Gastrocnemius medialis (tissue), 4 donors: ENCODE results near the gene IKZF3.

ENCODE experiments used
- POLR2A ChIP-seq, 2 donors: fragments of 450-650 bp; IDR thresholded peaks; one replicate each; pipeline ENCODE4 v1.6.1; 2017; ENCODE audit warnings: antibody characterized with exemption in 2 of 2, mild to moderate bottlenecking in 2 of 2, moderate library complexity in 2 of 2
- TF ChIP-seq, protein P1 (sequence below), 5 experiments: fragments of 450-650 bp in 3 of 5; fragments of 200-600 bp in 2 of 5; sonication (generic) in 2 of 5; IDR thresholded peaks in 4 of 5; conservative IDR thresholded peaks in 1 of 5; 1 replicate in 4 of 5; 2 replicates in 1 of 5; pipeline ENCODE4 v1.5.1; 2016 to 2019; ENCODE audit warnings: antibody characterized with exemption in 5 of 5, mild to moderate bottlenecking in 3 of 5, moderate library complexity in 3 of 5

DNA sequence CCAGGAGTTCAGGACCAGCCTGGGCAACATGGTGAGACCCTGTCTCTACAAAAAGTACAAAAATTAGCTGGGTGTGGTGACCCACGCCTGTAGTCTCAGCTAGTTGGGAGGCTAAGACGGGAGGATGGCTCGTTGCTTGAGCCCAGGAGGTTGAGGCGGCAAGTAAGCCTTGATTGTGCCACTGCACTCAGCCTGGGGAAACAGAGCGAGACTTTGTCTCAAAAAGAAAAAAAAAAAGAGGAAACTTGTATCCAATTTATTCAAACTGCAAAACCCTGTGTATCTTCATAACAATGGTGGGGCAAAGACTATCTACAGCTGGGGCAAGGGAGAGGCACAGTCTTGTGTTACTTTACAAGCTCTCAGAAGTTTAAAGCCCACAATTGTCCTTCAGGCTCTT lies 104.9 kb downstream of the IKZF3 start:
- TF ChIP-seq, protein P1, sequence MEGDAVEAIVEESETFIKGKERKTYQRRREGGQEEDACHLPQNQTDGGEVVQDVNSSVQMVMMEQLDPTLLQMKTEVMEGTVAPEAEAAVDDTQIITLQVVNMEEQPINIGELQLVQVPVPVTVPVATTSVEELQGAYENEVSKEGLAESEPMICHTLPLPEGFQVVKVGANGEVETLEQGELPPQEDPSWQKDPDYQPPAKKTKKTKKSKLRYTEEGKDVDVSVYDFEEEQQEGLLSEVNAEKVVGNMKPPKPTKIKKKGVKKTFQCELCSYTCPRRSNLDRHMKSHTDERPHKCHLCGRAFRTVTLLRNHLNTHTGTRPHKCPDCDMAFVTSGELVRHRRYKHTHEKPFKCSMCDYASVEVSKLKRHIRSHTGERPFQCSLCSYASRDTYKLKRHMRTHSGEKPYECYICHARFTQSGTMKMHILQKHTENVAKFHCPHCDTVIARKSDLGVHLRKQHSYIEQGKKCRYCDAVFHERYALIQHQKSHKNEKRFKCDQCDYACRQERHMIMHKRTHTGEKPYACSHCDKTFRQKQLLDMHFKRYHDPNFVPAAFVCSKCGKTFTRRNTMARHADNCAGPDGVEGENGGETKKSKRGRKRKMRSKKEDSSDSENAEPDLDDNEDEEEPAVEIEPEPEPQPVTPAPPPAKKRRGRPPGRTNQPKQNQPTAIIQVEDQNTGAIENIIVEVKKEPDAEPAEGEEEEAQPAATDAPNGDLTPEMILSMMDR (IDR thresholded peaks at IDR 0.05 in 4 of 5, conservative IDR thresholded peaks at IDR 0.05 in 1 of 5): no peak
- no peak for TF ChIP-seq POLR2A (IDR thresholded peaks at IDR 0.05)
